GM23248 (cell line): ENCODE measurements around the gene CDC42EP3. TPM values are rescaled to one million over a fixed set of nuclear protein-coding genes. Genes with fewer than 3 reads are reported as not detected.
A peak's percentile ranks its signal among the peaks of the same experiment; 100 is the strongest.

Experiments used
- DNase-seq: peaks from one replicate; pipeline ENCODE4 v3.0.0-alpha.2; 2015
- H2AFZ ChIP-seq: fragments of 200-600 bp; sonication (generic); 2 replicates; pipeline ENCODE4 v1.6.1; 2016; ENCODE audit warnings: antibody characterized with exemption
- H3F3A ChIP-seq: fragments of 200-600 bp; sonication (generic); 2 replicates; pipeline ENCODE4 v1.6.1; 2016; ENCODE audit warnings: mild to moderate bottlenecking, antibody characterized with exemption, mixed run types; ENCODE audit not compliant: insufficient read depth
- H3K27ac ChIP-seq: fragments of 200-600 bp; sonication (generic); 2 replicates; pipeline ENCODE4 v1.5.1; 2016; ENCODE audit warnings: mild to moderate bottlenecking
- H3K27me3 ChIP-seq: fragments of 200-600 bp; sonication (generic); replicated peaks from 2 replicates; pipeline ENCODE4 v1.6.1; 2016; ENCODE audit warnings: mild to moderate bottlenecking; ENCODE audit not compliant: insufficient read depth
- H3K36me3 ChIP-seq: fragments of 200-600 bp; sonication (generic); 2 replicates; pipeline ENCODE4 v1.6.1; 2016; ENCODE audit warnings: low read depth, mild to moderate bottlenecking
- H3K4me1 ChIP-seq: fragments of 200-600 bp; sonication (generic); 2 replicates; pipeline ENCODE4 v1.6.1; 2016; ENCODE audit warnings: mild to moderate bottlenecking; ENCODE audit not compliant: insufficient read depth
- H3K4me2 ChIP-seq: fragments of 200-600 bp; sonication (generic); one replicate; pipeline ENCODE4 v1.6.1; 2016; ENCODE audit warnings: mild to moderate bottlenecking; ENCODE audit not compliant: unreplicated experiment
- H3K4me3 ChIP-seq: fragments of 200-600 bp; sonication (generic); 2 replicates; pipeline ENCODE4 v1.5.1; 2016; ENCODE audit warnings: mild to moderate bottlenecking
- H3K79me2 ChIP-seq: fragments of 200-600 bp; sonication (generic); 2 replicates; pipeline ENCODE4 v1.6.1; 2016; ENCODE audit warnings: mild to moderate bottlenecking; ENCODE audit not compliant: insufficient read depth
- H3K9ac ChIP-seq: fragments of 200-600 bp; sonication (generic); 2 replicates; pipeline ENCODE4 v1.6.1; 2016; ENCODE audit warnings: mild to moderate bottlenecking
- H3K9me2 ChIP-seq: fragments of 200-600 bp; sonication (generic); 2 replicates; pipeline ENCODE4 v1.6.1; 2016; ENCODE audit warnings: mixed run types, mild to moderate bottlenecking, moderate library complexity; ENCODE audit not compliant: insufficient read depth
- H3K9me3 ChIP-seq: fragments of 200-600 bp; sonication (generic); one replicate; pipeline ENCODE4 v1.6.1; 2017; ENCODE audit warnings: low read depth
- H4K20me1 ChIP-seq: fragments of 200-600 bp; sonication (generic); 2 replicates; pipeline ENCODE4 v1.6.0; 2016; ENCODE audit not compliant: insufficient read depth
- EZH2 ChIP-seq: fragments of 200-600 bp; sonication (generic); IDR thresholded peaks from 2 replicates; pipeline ENCODE4 v1.6.1; 2018; ENCODE audit warnings: antibody characterized with exemption, mild to moderate bottlenecking; ENCODE audit not compliant: insufficient read depth, poor library complexity, severe bottlenecking
- EZH2phosphoT487 ChIP-seq: fragments of 200-600 bp; sonication (generic); IDR thresholded peaks from 2 replicates; pipeline ENCODE4 v1.6.1; 2018; ENCODE audit warnings: antibody characterized with exemption, moderate library complexity, mild to moderate bottlenecking, low read depth; ENCODE audit not compliant: insufficient read depth
- WGBS, 2 experiments: methylation state at CpG; one replicate each; pipeline ENCODE4 v1.1.6; 2015 to 2017; ENCODE audit warnings: low lambda C conversion rate in 2 of 2, low coverage in 1 of 2; ENCODE audit errors: missing lambda C conversion rate in 2 of 2; 5-methylcytosine and 5-hydroxymethylcytosine counted together
- in situ Hi-C: fragments of 300-500 bp; cut with MboI; formaldehyde crosslinking; loops from 2 replicates; pipeline ENCODE4 v1.15.0; 2020
- polyA plus RNA-seq: library from polyadenylated mRNA; unstranded; fragments of >200 nt; fragmentation: Nextera tagmentation; extraction: Ambion mirVana; gene quantifications from 2 replicates; pipeline ENCODE4 v1.2.1, GENCODE V29; 2016
- total RNA-seq: library from RNA; depleted of rRNA; stranded (reverse); fragments of >200 nt; shearing (Covaris generic); gene quantifications from 2 replicates; pipeline ENCODE4 v1.2.3, GENCODE V29; 2014

Gene CDC42EP3
- total and polyA plus RNA-seq, 2 experiments from 2014 or later: 166 to 295 TPM

- peak overlapping the region; percentile 100 for H3K4me3 ChIP-seq
- H3K9me3 ChIP-seq: no peaks in the 10 kb centered on the region
- 0 out of 2 replicates have a peak overlapping the region, but pooled peaks have one; percentile 86 for H3K9ac ChIP-seq
- peaks cover 100% of the 10 kb centered on the region for H3K79me2 ChIP-seq
- WGBS, 2 experiments: 84 to 88% methylated on average over 11 of the region's 11 CpGs
- peak overlapping the region; percentile 93 for H3K4me2 ChIP-seq
- peaks cover 85% of the 10 kb centered on the region for H3K36me3 ChIP-seq
- DNase-seq: no peak
- no peaks in the 10 kb centered on the region for H3K9me2 ChIP-seq
- no peaks in the 10 kb centered on the region for H3K27me3 ChIP-seq
- peaks cover 54% of the 10 kb centered on the region for H3K4me1 ChIP-seq
- H2AFZ ChIP-seq: no peak overlapping the region
- H4K20me1 ChIP-seq: peaks cover 12% of the 10 kb centered on the region
- no peak overlapping the region; the same call in 1 of the 2 replicates for H3K27ac ChIP-seq
- no peak for TF ChIP-seq EZH2
- H3F3A ChIP-seq: peaks cover 87% of the 10 kb centered on the region
- in situ Hi-C loops: no loop called here
Measured at GRCh38 chr2:37665604-37666362, 5.7 kb downstream of the CDC42EP3 start.

GRCh38 chr2:37665043-37665442 is 6.4 kb downstream of the CDC42EP3 start:
- Histone ChIP-seq H3K79me2 (peaks cover 100% of the 10 kb centered on the region), H3F3A (peaks cover 88% of the 10 kb centered on the region), H3K4me1 (peaks cover 61% of the 10 kb centered on the region), H2AFZ (no peak overlapping the region), H4K20me1 (peaks cover 20% of the 10 kb centered on the region), H3K4me3 (peak overlapping the region; percentile 100; the same call in 1 of the 2 replicates), H3K9ac (no peak overlapping the region), H3K27ac (no peak overlapping the region), H3K4me2 (no peak overlapping the region), H3K9me2 (no peaks in the 10 kb centered on the region), H3K36me3 (peaks cover 86% of the 10 kb centered on the region), H3K27me3 (no peaks in the 10 kb centered on the region), H3K9me3 (no peaks in the 10 kb centered on the region)
- in situ Hi-C loops: no loop called here
- DNase-seq: no peak
- no peak for TF ChIP-seq EZH2phosphoT487
- TF ChIP-seq EZH2: no peak
- WGBS, 2 experiments: 99 to 100% methylated on average over 2 of the region's 2 CpGs

GRCh38 chr2:37664231-37664643 is 7.2 kb downstream of the CDC42EP3 start:
- H2AFZ ChIP-seq: no peak overlapping the region
- H3K79me2 ChIP-seq: peaks cover 100% of the 10 kb centered on the region
- H3K27ac ChIP-seq: no peak overlapping the region
- WGBS, 2 experiments: 90 to 96% methylated on average over 2 of the region's 2 CpGs
- in situ Hi-C loops: no loop called here
- TF ChIP-seq EZH2: no peak
- no peak for TF ChIP-seq EZH2phosphoT487
- peaks cover 86% of the 10 kb centered on the region for H3K36me3 ChIP-seq
- H3K9me2 ChIP-seq: no peaks in the 10 kb centered on the region
- peaks cover 69% of the 10 kb centered on the region for H3K4me1 ChIP-seq
- no peak overlapping the region for H3K9ac ChIP-seq
- no peaks in the 10 kb centered on the region for H3K27me3 ChIP-seq
- no peak for DNase-seq
- no peaks in the 10 kb centered on the region for H3K9me3 ChIP-seq
- H4K20me1 ChIP-seq: peaks cover 28% of the 10 kb centered on the region
- peaks cover 88% of the 10 kb centered on the region for H3F3A ChIP-seq
- 0 out of 2 replicates have a peak overlapping the region, but pooled peaks have one; percentile 23 for H3K4me3 ChIP-seq
- H3K4me2 ChIP-seq: no peak overlapping the region

- H2AFZ ChIP-seq: no peak overlapping the region
- 93 to 99% methylated on average over 7 of the region's 7 CpGs for WGBS, 2 experiments
- H3K27me3 ChIP-seq: no peaks in the 10 kb centered on the region
- peaks cover 84% of the 10 kb centered on the region for H3K36me3 ChIP-seq
- in situ Hi-C loops: no loop called here
- DNase-seq: no peak
- no peaks in the 10 kb centered on the region for H3K9me3 ChIP-seq
- TF ChIP-seq EZH2phosphoT487 (no peak), EZH2 (no peak)
- H3K79me2 ChIP-seq: peaks cover 100% of the 10 kb centered on the region
- peak overlapping the region; percentile 4 for H3K4me2 ChIP-seq
- no peak overlapping the region for H3K9ac ChIP-seq
- peaks cover 75% of the 10 kb centered on the region for H3K4me1 ChIP-seq
- H3K27ac ChIP-seq: no peak overlapping the region
- H3K4me3 ChIP-seq: no peak overlapping the region
- peaks cover 36% of the 10 kb centered on the region for H4K20me1 ChIP-seq
- peaks cover 90% of the 10 kb centered on the region for H3F3A ChIP-seq
- no peaks in the 10 kb centered on the region for H3K9me2 ChIP-seq
Measured at GRCh38 chr2:37663390-37663789, 8.1 kb downstream of the CDC42EP3 start.
